HepG2 (cell line): ENCODE measurements around the gene NEU1. TPM values are rescaled to one million over a fixed set of nuclear protein-coding genes. Genes with fewer than 3 reads are reported as not detected.

Experiments
- FOXK1 ChIP-seq: sonication (generic); formaldehyde crosslinking; IDR thresholded peaks from 2 replicates; pipeline ENCODE4 v1.4.0; 2020; ENCODE audit warnings: low read depth, missing genetic modification reagents, borderline replicate concordance
- HOXA7 ChIP-seq: sonication (generic); formaldehyde crosslinking; IDR thresholded peaks from 2 replicates; pipeline ENCODE4 v1.8.1; 2022; ENCODE audit warnings: mild to moderate bottlenecking, missing genetic modification reagents, moderate library complexity
- PAX8 ChIP-seq: sonication (generic); formaldehyde crosslinking; IDR thresholded peaks from 2 replicates; pipeline ENCODE4 v1.8.0; 2022; ENCODE audit warnings: mild to moderate bottlenecking, missing genetic modification reagents, borderline replicate concordance
- RBM39 ChIP-seq: fragments of 200-400 bp; formaldehyde crosslinking; IDR thresholded peaks from one replicate; pipeline ENCODE4 v1.6.1; 2018; ENCODE audit warnings: antibody characterized with exemption, mild to moderate bottlenecking, low read depth, low read length; ENCODE audit not compliant: poor library complexity, severe bottlenecking
- ZBTB40 ChIP-seq, 2 experiments: fragments of 450-650 bp in 1 of 2; sonication (generic) in 1 of 2; formaldehyde crosslinking in 1 of 2; IDR thresholded peaks; 2 replicates each; pipeline versions ENCODE4 v1.6.1 to v1.8.0; 2016 to 2022; ENCODE audit warnings: antibody characterized with exemption in 1 of 2, mild to moderate bottlenecking in 1 of 2, missing genetic modification reagents in 1 of 2
- ZFP36L1 ChIP-seq: sonication (generic); formaldehyde crosslinking; IDR thresholded peaks from 2 replicates; pipeline ENCODE4 v1.8.0; 2022; ENCODE audit warnings: mild to moderate bottlenecking, missing genetic modification reagents, moderate library complexity
- ZFY ChIP-seq: sonication (generic); formaldehyde crosslinking; IDR thresholded peaks from 2 replicates; pipeline ENCODE4 v1.4.0; 2020; ENCODE audit warnings: missing genetic modification reagents
- ZNF33A ChIP-seq: sonication (generic); formaldehyde crosslinking; IDR thresholded peaks from 2 replicates; pipeline ENCODE4 v1.5.1; 2020; ENCODE audit warnings: missing genetic modification reagents, mild to moderate bottlenecking, moderate library complexity, borderline replicate concordance
- ZNF343 ChIP-seq: sonication (generic); formaldehyde crosslinking; IDR thresholded peaks from 2 replicates; pipeline ENCODE4 v1.4.0; 2020; ENCODE audit warnings: mild to moderate bottlenecking, missing genetic modification reagents
- ZNF451 ChIP-seq: sonication (generic); formaldehyde crosslinking; IDR thresholded peaks from 2 replicates; pipeline ENCODE4 v1.5.0; 2020; ENCODE audit warnings: mild to moderate bottlenecking, missing genetic modification reagents
- polyA plus RNA-seq, 8 experiments: library from polyadenylated mRNA; depleted of rRNA in 3 of 8; stranded (reverse) in 7 of 8; unstranded in 1 of 8; fragments of >200 nt; fragmentation: Illumina TruSeq in 4 of 8; extraction: Trizol in 4 of 8; gene quantifications; 2 replicates each; pipeline versions ENCODE4 v1.2.1 to v1.2.3, GENCODE V29; 2011 to 2016; ENCODE audit warnings: low read depth in 4 of 8, missing spikeins in 1 of 8, mixed read lengths in 1 of 8; ENCODE audit not compliant: insufficient read depth in 1 of 8
- total RNA-seq, 5 experiments: library from RNA; depleted of rRNA; stranded (reverse); fragments of >200 nt; fragmentation: Illumina TruSeq; extraction: Trizol; gene quantifications; 2 replicates each; pipeline ENCODE4 v1.2.3, GENCODE V29; 2016; ENCODE audit warnings: low read depth in 1 of 5

NEU1 gene
- total and polyA plus RNA-seq, 2 of the 13 experiments (the other 11 are each of a cell fraction or from before 2014, with no cell fraction given) = 215 to 297 TPM

- TF ChIP-seq FOXK1 (CRISPR knock-in tag) = no peak
- TF ChIP-seq ZNF451 (CRISPR knock-in tag) = no peak
- TF ChIP-seq PAX8 = no peak
- 0 out of 2 replicates have a peak, but pooled peaks have one; percentile 34 for TF ChIP-seq ZNF343 (CRISPR knock-in tag)
- TF ChIP-seq HOXA7 (CRISPR knock-in tag) = no peak
- no peak for TF ChIP-seq ZFP36L1 (CRISPR knock-in tag)
- no peak for TF ChIP-seq ZFY (CRISPR knock-in tag)
- TF ChIP-seq RBM39 = no peak
- no peak for TF ChIP-seq ZBTB40 (IDR thresholded peaks at IDR 0.05)
- TF ChIP-seq ZBTB40 (CRISPR knock-in tag; IDR thresholded peaks at IDR 0.05) = no peak
- no peak for TF ChIP-seq ZNF33A
Observed at GRCh38 chr6:31837369-31838113, 25.1 kb downstream of the NEU1 start (continued).
